K562 (cell line): ENCODE results near the gene TGM1. TPM values are rescaled to one million over a fixed set of nuclear protein-coding genes. Genes with fewer than 3 reads are reported as not detected.

Experiments
- ATAC-seq: fragments of 200-7000 bp; cut with Tn5 transposase; 3 replicates; pipeline ENCODE4 v1.9.1; 2020; ENCODE audit warnings: moderate library complexity
- BruUV-seq: library from RNA; stranded (reverse); fragments of 400-500 nt; replicated peaks from 2 replicates; lab custom pipeline; 2021; lab: Mats Ljungman, UMichigan
- CTCF ChIA-PET: fragments of 300-600 bp; formaldehyde crosslinking; extraction: SDS; loops from one replicate; lab custom pipeline; 2021; ENCODE audit warnings: low intra/inter-chr PET ratio; lab: Yijun Ruan, JAX
- POLR2A ChIA-PET: fragments of 300-600, 350-650 bp; sonication (Branson Sonifier 250); formaldehyde crosslinking; extraction: SDS; loops from one replicate; lab custom pipeline; 2021; ENCODE audit warnings: antibody characterized with exemption, inconsistent platforms; lab: Yijun Ruan, JAX
- DNase-seq, 4 experiments: peaks; one replicate each; pipeline versions ENCODE4 v3.0.0 to v3.0.0-alpha.2; 2011 to 2018; ENCODE audit warnings: low spot score in 3 of 4, mixed read lengths in 3 of 4; ENCODE audit errors: extremely low read depth in 1 of 4
- FAIRE-seq: peaks from 2 replicates; lab custom pipeline; 2011; peaks lifted over from hg19 to GRCh38; lab: Jason Lieb, UNC
- H2AFZ ChIP-seq: 2 replicates; pipeline ENCODE4 v1.6.0; 2011; ENCODE audit warnings: low read depth, low read length, control low read depth, inconsistent platforms
- H3K27ac ChIP-seq: fragments of 200-600 bp; 3 replicates; pipeline ENCODE4 v1.8.0; 2011; ENCODE audit warnings: low read depth, mild to moderate bottlenecking, control low read depth, inconsistent platforms, low read length, moderate library complexity, mixed read lengths; ENCODE audit errors: extremely low read depth
- H3K27me3 ChIP-seq, 2 experiments: fragments of 300-600 bp in 1 of 2; 2 replicates in 1 of 2; 3 replicates in 1 of 2; pipeline versions ENCODE4 v1.6.0 to v1.8.0; 2011; ENCODE audit warnings: inconsistent platforms in 2 of 2, low read length in 2 of 2, mild to moderate bottlenecking in 1 of 2, mixed read lengths in 1 of 2, moderate library complexity in 1 of 2; ENCODE audit not compliant: control insufficient read depth in 2 of 2, insufficient read depth in 2 of 2
- H3K36me3 ChIP-seq: fragments of 300-600 bp; 3 replicates; pipeline ENCODE4 v1.8.0; 2011; ENCODE audit warnings: mild to moderate bottlenecking, low read length, inconsistent platforms; ENCODE audit not compliant: control insufficient read depth, insufficient read depth
- H3K4me1 ChIP-seq, 2 experiments: fragments of 200-600 bp in 1 of 2; replicated peaks in 1 of 2; 2 replicates in 1 of 2; 3 replicates in 1 of 2; pipeline versions ENCODE4 v1.5.1 to v1.8.0; 2011; ENCODE audit warnings: inconsistent platforms in 2 of 2, low read length in 2 of 2, mild to moderate bottlenecking in 1 of 2, mixed read lengths in 1 of 2, moderate library complexity in 1 of 2; ENCODE audit not compliant: control insufficient read depth in 2 of 2, insufficient read depth in 2 of 2
- H3K4me2 ChIP-seq: 2 replicates; pipeline ENCODE4 v1.6.1; 2011; ENCODE audit warnings: low read length, control low read depth, inconsistent platforms, mixed read lengths; ENCODE audit not compliant: insufficient read depth
- H3K4me3 ChIP-seq: fragments of 200-600 bp; sonication (generic), shearing (Covaris generic); 2 replicates; pipeline ENCODE4 v1.5.1; 2016; ENCODE audit warnings: control low read depth, inconsistent platforms
- H3K79me2 ChIP-seq: fragments of 200-600 bp; 3 replicates; pipeline ENCODE4 v1.8.0; 2011; ENCODE audit warnings: low read length, inconsistent platforms; ENCODE audit not compliant: control insufficient read depth, insufficient read depth
- H3K9ac ChIP-seq, 2 experiments: 2 replicates each; pipeline versions ENCODE4 v1.6.0 to v1.6.1; 2011; ENCODE audit warnings: low read depth in 2 of 2, low read length in 2 of 2, control low read depth in 1 of 2, inconsistent platforms in 1 of 2, mild to moderate bottlenecking in 1 of 2, mixed read lengths in 1 of 2; ENCODE audit not compliant: insufficient read depth in 1 of 2
- H3K9me1 ChIP-seq: one replicate; pipeline ENCODE4 v1.6.0; 2011; ENCODE audit warnings: inconsistent platforms, mild to moderate bottlenecking, low read length, moderate library complexity; ENCODE audit not compliant: control insufficient read depth, insufficient read depth
- H3K9me3 ChIP-seq: replicated peaks from 2 replicates; pipeline ENCODE4 v1.5.1; 2011; ENCODE audit warnings: low read depth, low read length, inconsistent platforms; ENCODE audit not compliant: control insufficient read depth, insufficient read depth
- H4K20me1 ChIP-seq: replicated peaks from 2 replicates; pipeline ENCODE4 v1.6.1; 2011; ENCODE audit warnings: low read length, inconsistent platforms, mixed read lengths; ENCODE audit not compliant: control insufficient read depth, insufficient read depth
- BRD9 ChIP-seq: fragments of 450-650 bp; IDR thresholded peaks from 2 replicates; pipeline ENCODE4 v1.6.1; 2018; ENCODE audit warnings: low read depth; ENCODE audit not compliant: partially characterized antibody
- CBX2 ChIP-seq: fragments of 200-600 bp; sonication (generic); IDR thresholded peaks from one replicate; pipeline ENCODE4 v1.6.1; 2012; ENCODE audit warnings: mild to moderate bottlenecking, low read length, inconsistent platforms; ENCODE audit not compliant: insufficient read depth, poor library complexity, severe bottlenecking
- ZNF175 ChIP-seq: fragments of 200-800 bp; sonication (Bioruptor generic); IDR thresholded peaks from 2 replicates; pipeline ENCODE4 v1.6.1; 2016; ENCODE audit warnings: low read depth, mild to moderate bottlenecking, missing genetic modification characterization, missing compliant biosample characterization
- WGBS: fragments of 100-300 bp; shearing (Covaris generic); methylation state at CpG from one replicate; pipeline ENCODE4 v1.1.6; 2016; ENCODE audit warnings: low coverage, mixed read lengths; ENCODE audit not compliant: insufficient coverage; ENCODE audit errors: missing lambda C conversion rate; 5-methylcytosine and 5-hydroxymethylcytosine counted together
- in situ Hi-C: fragments of 300-500 bp; cut with MboI; formaldehyde crosslinking; loops from 4 replicates; pipeline ENCODE4 v1.15.0; 2018; ENCODE audit warnings: inconsistent platforms, mixed read lengths
- intact Hi-C: fragments of 100-400 bp; cut with micrococcal nuclease; formaldehyde crosslinking; loops from 2 replicates; pipeline ENCODE4 v1.14.2; 2022
- polyA plus RNA-seq, 8 experiments: library from polyadenylated mRNA; depleted of rRNA in 4 of 8; stranded (reverse) in 5 of 8; unstranded in 3 of 8; fragments of >200 nt; fragmentation: Nextera tagmentation in 2 of 8; fragmentation: Illumina TruSeq in 1 of 8; extraction: Ambion mirVana in 2 of 8; extraction: Trizol in 1 of 8; gene quantifications; 2 replicates each; pipeline versions ENCODE4 v1.2.1 to v1.2.3, GENCODE V29; 2011 to 2014; ENCODE audit warnings: inconsistent platforms in 1 of 8, missing spikeins in 1 of 8
- total RNA-seq, 7 experiments: library from RNA; depleted of rRNA in 6 of 7; stranded (reverse); fragments of >200 nt in 6 of 7; fragmentation: Illumina TruSeq in 2 of 7; extraction: Trizol in 2 of 7; gene quantifications; 2 replicates each; pipeline versions ENCODE4 v1.2.1 to v1.2.3, GENCODE V29; 2011 to 2021; ENCODE audit warnings: low replicate concordance in 1 of 7
- TF ChIP-seq, protein P1 (sequence below): fragments of 450-650 bp; IDR thresholded peaks from one replicate; pipeline ENCODE4 v1.6.1; 2018; ENCODE audit warnings: mild to moderate bottlenecking, moderate library complexity; ENCODE audit not compliant: partially characterized antibody
- TF ChIP-seq, protein P2 (sequence below): IDR thresholded peaks from 2 replicates; pipeline ENCODE4 v1.6.1; 2011; ENCODE audit warnings: borderline replicate concordance, low read depth, mild to moderate bottlenecking, moderate library complexity, low read length; ENCODE audit not compliant: insufficient read depth, poor library complexity, severe bottlenecking
- TF ChIP-seq, protein P3 (sequence below): fragments of 450-650 bp; IDR thresholded peaks from 2 replicates; pipeline ENCODE4 v1.6.1; 2018; ENCODE audit not compliant: partially characterized antibody

The TGM1 gene
- total and polyA plus RNA-seq, 9 of the 15 experiments (the other 6 are each of a cell fraction or from before 2014, with no cell fraction given), result 0.13 to 4.4 (median 0.88) TPM

DNA sequence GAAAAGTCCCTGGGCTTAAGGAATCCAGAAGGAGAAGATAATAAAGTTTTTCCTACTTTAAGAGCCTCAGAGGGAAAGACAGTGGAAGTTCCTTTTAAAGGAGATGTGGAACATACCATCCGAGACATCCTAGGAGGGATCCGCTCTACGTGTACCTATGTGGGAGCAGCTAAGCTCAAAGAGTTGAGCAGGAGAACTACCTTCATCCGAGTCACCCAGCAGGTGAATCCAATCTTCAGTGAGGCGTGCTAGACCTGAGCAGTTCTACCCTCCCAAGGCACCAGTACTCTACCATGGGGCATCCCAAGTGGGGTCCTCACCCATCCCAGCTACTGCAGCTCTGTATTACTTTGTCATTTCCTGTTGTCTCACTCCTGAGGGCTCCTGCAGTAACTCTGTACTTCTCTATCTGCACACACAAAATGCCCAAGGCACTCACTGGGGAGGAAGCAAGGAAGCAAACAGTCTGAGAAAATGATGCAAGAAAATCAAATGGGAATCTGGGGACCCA, 24.4 kb downstream of the TGM1 start:
- Histone ChIP-seq H3K4me2 (no peak overlapping the region), H3K4me3 (no peak overlapping the region), H3K9me3 (no peaks in the 10 kb centered on the region), H2AFZ (no peak overlapping the region), H4K20me1 (no peaks in the 10 kb centered on the region; the same call in 1 of the 2 replicates), H3K4me1 (peaks cover 15 to 22% of the 10 kb centered on the region in 2 experiments), H3K9me1 (no peaks in the 10 kb centered on the region), H3K9ac (no peak overlapping the region), H3K79me2 (peaks cover 16% of the 10 kb centered on the region), H3K27me3 (no peaks in the 10 kb centered on the region), H3K36me3 (peaks cover 66% of the 10 kb centered on the region), H3K27ac (no peak overlapping the region)
- no peak for TF ChIP-seq CBX2
- TF ChIP-seq, protein P1, sequence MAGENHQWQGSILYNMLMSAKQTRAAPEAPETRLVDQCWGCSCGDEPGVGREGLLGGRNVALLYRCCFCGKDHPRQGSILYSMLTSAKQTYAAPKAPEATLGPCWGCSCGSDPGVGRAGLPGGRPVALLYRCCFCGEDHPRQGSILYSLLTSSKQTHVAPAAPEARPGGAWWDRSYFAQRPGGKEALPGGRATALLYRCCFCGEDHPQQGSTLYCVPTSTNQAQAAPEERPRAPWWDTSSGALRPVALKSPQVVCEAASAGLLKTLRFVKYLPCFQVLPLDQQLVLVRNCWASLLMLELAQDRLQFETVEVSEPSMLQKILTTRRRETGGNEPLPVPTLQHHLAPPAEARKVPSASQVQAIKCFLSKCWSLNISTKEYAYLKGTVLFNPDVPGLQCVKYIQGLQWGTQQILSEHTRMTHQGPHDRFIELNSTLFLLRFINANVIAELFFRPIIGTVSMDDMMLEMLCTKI, result no peak
- TF ChIP-seq, protein P2, sequence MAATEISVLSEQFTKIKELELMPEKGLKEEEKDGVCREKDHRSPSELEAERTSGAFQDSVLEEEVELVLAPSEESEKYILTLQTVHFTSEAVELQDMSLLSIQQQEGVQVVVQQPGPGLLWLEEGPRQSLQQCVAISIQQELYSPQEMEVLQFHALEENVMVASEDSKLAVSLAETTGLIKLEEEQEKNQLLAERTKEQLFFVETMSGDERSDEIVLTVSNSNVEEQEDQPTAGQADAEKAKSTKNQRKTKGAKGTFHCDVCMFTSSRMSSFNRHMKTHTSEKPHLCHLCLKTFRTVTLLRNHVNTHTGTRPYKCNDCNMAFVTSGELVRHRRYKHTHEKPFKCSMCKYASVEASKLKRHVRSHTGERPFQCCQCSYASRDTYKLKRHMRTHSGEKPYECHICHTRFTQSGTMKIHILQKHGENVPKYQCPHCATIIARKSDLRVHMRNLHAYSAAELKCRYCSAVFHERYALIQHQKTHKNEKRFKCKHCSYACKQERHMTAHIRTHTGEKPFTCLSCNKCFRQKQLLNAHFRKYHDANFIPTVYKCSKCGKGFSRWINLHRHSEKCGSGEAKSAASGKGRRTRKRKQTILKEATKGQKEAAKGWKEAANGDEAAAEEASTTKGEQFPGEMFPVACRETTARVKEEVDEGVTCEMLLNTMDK, result no peak
- TF ChIP-seq, protein P3, sequence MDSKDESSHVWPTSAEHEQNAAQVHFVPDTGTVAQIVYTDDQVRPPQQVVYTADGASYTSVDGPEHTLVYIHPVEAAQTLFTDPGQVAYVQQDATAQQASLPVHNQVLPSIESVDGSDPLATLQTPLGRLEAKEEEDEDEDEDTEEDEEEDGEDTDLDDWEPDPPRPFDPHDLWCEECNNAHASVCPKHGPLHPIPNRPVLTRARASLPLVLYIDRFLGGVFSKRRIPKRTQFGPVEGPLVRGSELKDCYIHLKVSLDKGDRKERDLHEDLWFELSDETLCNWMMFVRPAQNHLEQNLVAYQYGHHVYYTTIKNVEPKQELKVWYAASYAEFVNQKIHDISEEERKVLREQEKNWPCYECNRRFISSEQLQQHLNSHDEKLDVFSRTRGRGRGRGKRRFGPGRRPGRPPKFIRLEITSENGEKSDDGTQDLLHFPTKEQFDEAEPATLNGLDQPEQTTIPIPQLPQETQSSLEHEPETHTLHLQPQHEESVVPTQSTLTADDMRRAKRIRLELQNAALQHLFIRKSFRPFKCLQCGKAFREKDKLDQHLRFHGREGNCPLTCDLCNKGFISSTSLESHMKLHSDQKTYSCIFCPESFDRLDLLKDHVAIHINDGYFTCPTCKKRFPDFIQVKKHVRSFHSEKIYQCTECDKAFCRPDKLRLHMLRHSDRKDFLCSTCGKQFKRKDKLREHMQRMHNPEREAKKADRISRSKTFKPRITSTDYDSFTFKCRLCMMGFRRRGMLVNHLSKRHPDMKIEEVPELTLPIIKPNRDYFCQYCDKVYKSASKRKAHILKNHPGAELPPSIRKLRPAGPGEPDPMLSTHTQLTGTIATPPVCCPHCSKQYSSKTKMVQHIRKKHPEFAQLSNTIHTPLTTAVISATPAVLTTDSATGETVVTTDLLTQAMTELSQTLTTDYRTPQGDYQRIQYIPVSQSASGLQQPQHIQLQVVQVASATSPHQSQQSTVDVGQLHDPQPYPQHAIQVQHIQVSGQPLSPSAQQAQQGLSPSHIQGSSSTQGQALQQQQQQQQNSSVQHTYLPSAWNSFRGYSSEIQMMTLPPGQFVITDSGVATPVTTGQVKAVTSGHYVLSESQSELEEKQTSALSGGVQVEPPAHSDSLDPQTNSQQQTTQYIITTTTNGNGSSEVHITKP, result peak; percentile 80
- no peak for TF ChIP-seq ZNF175
- no peak for TF ChIP-seq BRD9
- no TSS peak for BruUV-seq
- DNase-seq (no peak), ATAC-seq (no peak), FAIRE-seq (no peak)
- 91% methylated on average over 3 of the region's 5 CpGs for WGBS
- intact Hi-C loops, result no loop called here
- ChIA-PET POLR2A (interaction anchor here (0.6 to 1.3 kb wide), 3 partner anchors 24 to 84 kb away, joined by 3 read pairs; no protein-coding TSS in a partner anchor), CTCF (no interaction called here)
- in situ Hi-C loops, result no loop called here
